PC-3 (cell line): ENCODE measurements around the gene DIPK1C. TPM values are rescaled to one million over a fixed set of nuclear protein-coding genes. Genes with fewer than 3 reads are reported as not detected.

Experiments used
- ATAC-seq: fragments of 200-7000 bp; cut with Tn5 transposase; 2 replicates; pipeline ENCODE4 v1.9.1; 2020; ENCODE audit warnings: mild to moderate bottlenecking, moderate library complexity
- BruUV-seq: library from RNA; stranded (reverse); fragments of 400-500 nt; replicated peaks from 2 replicates; lab custom pipeline; 2021; lab: Mats Ljungman, UMichigan
- CTCF ChIA-PET: fragments of 300-600 bp; sonication (Branson Sonifier 250); formaldehyde crosslinking; loops from one replicate; lab custom pipeline; 2022; ENCODE audit warnings: antibody characterized with exemption; lab: Charles Lee
- POLR2A ChIA-PET: fragments of 300-600 bp; sonication (Branson Sonifier 250); formaldehyde crosslinking; loops from one replicate; lab custom pipeline; 2022; ENCODE audit warnings: antibody characterized with exemption; ENCODE audit not compliant: unreplicated experiment; lab: Charles Lee
- DNase-seq: peaks from one replicate; pipeline ENCODE4 v3.0.0-alpha.2; 2015
- H2AFZ ChIP-seq: fragments of 300-600 bp; sonication (generic); 2 replicates; pipeline ENCODE4 v1.6.0; 2016; ENCODE audit warnings: antibody characterized with exemption, low read length
- H3F3A ChIP-seq: fragments of 300-600 bp; sonication (generic); one replicate; pipeline ENCODE4 v1.6.0; 2017; ENCODE audit warnings: antibody characterized with exemption, low read length, control low read depth, mild to moderate bottlenecking; ENCODE audit not compliant: unreplicated experiment
- H3K27ac ChIP-seq: fragments of 300-600 bp; sonication (generic); 2 replicates; pipeline ENCODE4 v1.5.1; 2016; ENCODE audit warnings: mild to moderate bottlenecking, low read length
- H3K27me3 ChIP-seq: fragments of 300-600 bp; sonication (generic); 2 replicates; pipeline ENCODE4 v1.6.1; 2016; ENCODE audit warnings: low read length, mixed read lengths
- H3K36me3 ChIP-seq: fragments of 300-600 bp; sonication (generic); 2 replicates; pipeline ENCODE4 v1.6.1; 2016; ENCODE audit warnings: low read depth, mixed run types, low read length, mixed read lengths
- H3K4me1 ChIP-seq: fragments of 300-600 bp; sonication (generic); 2 replicates; pipeline ENCODE4 v1.5.1; 2016; ENCODE audit warnings: low read length; ENCODE audit not compliant: insufficient read depth
- H3K4me2 ChIP-seq: fragments of 300-600 bp; sonication (generic); 2 replicates; pipeline ENCODE4 v1.6.0; 2016; ENCODE audit warnings: low read length
- H3K4me3 ChIP-seq: fragments of 300-600 bp; sonication (generic); 2 replicates; pipeline ENCODE4 v1.5.1; 2016; ENCODE audit warnings: mild to moderate bottlenecking, low read length, mixed read lengths
- H3K79me2 ChIP-seq: fragments of 300-600 bp; sonication (generic); 2 replicates; pipeline ENCODE4 v1.6.1; 2017; ENCODE audit warnings: low read length, mixed read lengths
- H3K9ac ChIP-seq: fragments of 300-600 bp; sonication (generic); 2 replicates; pipeline ENCODE4 v1.6.0; 2016; ENCODE audit warnings: mild to moderate bottlenecking, low read length
- H3K9me2 ChIP-seq: fragments of 300-600 bp; sonication (generic); replicated peaks from 2 replicates; pipeline ENCODE4 v1.6.1; 2016; ENCODE audit warnings: mixed run types, low read length, mixed read lengths
- H3K9me3 ChIP-seq: fragments of 300-600 bp; sonication (generic); 2 replicates; pipeline ENCODE4 v1.6.1; 2016; ENCODE audit warnings: low read length, mixed read lengths
- H4K20me1 ChIP-seq: fragments of 300-600 bp; sonication (generic); 2 replicates; pipeline ENCODE4 v1.6.1; 2016; ENCODE audit warnings: low read length, mixed read lengths
- EZH2 ChIP-seq: fragments of 300-600 bp; sonication (generic); IDR thresholded peaks from one replicate; pipeline ENCODE4 v1.6.1; 2017; ENCODE audit warnings: antibody characterized with exemption, mild to moderate bottlenecking, low read length; ENCODE audit not compliant: unreplicated experiment
- EZH2phosphoT487 ChIP-seq: fragments of 300-600 bp; sonication (generic); IDR thresholded peaks from 2 replicates; pipeline ENCODE4 v1.6.1; 2018; ENCODE audit warnings: mild to moderate bottlenecking, antibody characterized with exemption, low read length, borderline replicate concordance
- intact Hi-C: fragments of 100-400 bp; cut with micrococcal nuclease; formaldehyde crosslinking; loops from 2 replicates; pipeline ENCODE4 v1.9.0; 2023
- total RNA-seq: library from RNA; depleted of rRNA; stranded (reverse); fragments of >200 nt; gene quantifications from 2 replicates; pipeline ENCODE4 v1.2.3, GENCODE V29; 2014
- TF ChIP-seq, protein P1 (sequence below): fragments of 300-600 bp; sonication (generic); conservative IDR thresholded peaks from 2 replicates; pipeline ENCODE4 v1.5.1; 2017; ENCODE audit warnings: antibody characterized with exemption, low read depth, mild to moderate bottlenecking, low read length

Gene DIPK1C
- total RNA-seq, 1 experiment from 2014 or later = not detected

DNA sequence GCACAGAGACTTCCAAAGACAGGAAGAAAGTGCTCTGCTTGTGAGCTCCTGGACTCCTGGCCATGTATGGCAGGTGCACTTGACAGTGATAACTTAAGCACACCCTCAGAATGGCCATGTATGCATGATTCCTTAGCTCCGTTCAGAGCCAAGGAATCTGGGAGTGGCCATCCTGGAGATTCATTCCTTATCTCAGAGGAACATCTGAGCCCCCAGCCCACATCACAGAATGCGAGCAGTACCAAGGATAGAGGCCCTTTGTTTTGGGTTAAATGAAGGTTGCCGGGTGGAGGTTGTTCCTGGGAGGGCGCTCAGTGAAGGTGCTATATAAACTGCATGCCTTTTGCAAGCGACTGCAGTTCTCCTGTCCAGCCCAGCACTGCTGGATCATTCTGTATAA is 26.9 kb downstream of the DIPK1C start:
- intact Hi-C loops = loop anchor here (10.0 kb wide), 1 partner anchor 65 kb away; the partner anchor contains the start of gene CNDP2

DNA sequence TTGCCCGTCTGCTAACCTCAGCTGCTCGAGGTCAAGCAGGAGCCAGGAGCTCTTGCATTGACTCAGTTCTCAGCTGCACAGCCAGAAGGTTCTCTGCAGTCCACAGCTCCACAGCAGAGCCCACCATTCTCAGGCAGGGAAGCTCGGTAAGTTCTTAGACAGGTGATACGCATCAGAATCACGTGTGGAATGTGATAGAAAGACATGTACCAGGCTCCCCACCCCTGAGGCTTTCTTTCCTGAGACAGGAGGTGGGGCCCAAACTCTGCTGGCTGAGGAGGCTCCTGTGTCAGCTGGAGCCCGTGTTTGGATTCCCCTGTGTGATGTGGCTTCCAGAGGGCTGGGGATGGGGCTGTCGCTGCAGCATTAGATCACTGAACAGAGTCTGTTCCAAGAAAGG is 28.0 kb downstream of the DIPK1C start:
- CTCF ChIA-PET = interaction anchor here (0.7 kb wide), 1 partner anchor 64 kb away, joined by 3 read pairs; no protein-coding TSS in a partner anchor
- no TSS peak for BruUV-seq
- Histone ChIP-seq H3K4me1 (no peaks in the 10 kb centered on the region), H3K36me3 (no peaks in the 10 kb centered on the region), H3F3A (no peaks in the 10 kb centered on the region), H3K4me3 (no peak overlapping the region), H3K9me3 (no peaks in the 10 kb centered on the region), H2AFZ (no peak overlapping the region), H4K20me1 (no peaks in the 10 kb centered on the region), H3K27ac (no peak overlapping the region), H3K27me3 (peaks cover 65% of the 10 kb centered on the region), H3K9ac (no peak overlapping the region), H3K4me2 (no peak overlapping the region), H3K9me2 (no peaks in the 10 kb centered on the region), H3K79me2 (no peaks in the 10 kb centered on the region)
- ATAC-seq (no peak), DNase-seq (no peak)
- POLR2A ChIA-PET = no interaction called here
- no peak for TF ChIP-seq EZH2
- TF ChIP-seq, protein P1, sequence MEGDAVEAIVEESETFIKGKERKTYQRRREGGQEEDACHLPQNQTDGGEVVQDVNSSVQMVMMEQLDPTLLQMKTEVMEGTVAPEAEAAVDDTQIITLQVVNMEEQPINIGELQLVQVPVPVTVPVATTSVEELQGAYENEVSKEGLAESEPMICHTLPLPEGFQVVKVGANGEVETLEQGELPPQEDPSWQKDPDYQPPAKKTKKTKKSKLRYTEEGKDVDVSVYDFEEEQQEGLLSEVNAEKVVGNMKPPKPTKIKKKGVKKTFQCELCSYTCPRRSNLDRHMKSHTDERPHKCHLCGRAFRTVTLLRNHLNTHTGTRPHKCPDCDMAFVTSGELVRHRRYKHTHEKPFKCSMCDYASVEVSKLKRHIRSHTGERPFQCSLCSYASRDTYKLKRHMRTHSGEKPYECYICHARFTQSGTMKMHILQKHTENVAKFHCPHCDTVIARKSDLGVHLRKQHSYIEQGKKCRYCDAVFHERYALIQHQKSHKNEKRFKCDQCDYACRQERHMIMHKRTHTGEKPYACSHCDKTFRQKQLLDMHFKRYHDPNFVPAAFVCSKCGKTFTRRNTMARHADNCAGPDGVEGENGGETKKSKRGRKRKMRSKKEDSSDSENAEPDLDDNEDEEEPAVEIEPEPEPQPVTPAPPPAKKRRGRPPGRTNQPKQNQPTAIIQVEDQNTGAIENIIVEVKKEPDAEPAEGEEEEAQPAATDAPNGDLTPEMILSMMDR = no peak
- TF ChIP-seq EZH2phosphoT487 = no peak
- intact Hi-C loops = no loop called here

More for the DNA sequence above, 26.9 kb downstream of the DIPK1C start:
- no peaks in the 10 kb centered on the region for H3K79me2 ChIP-seq
- TF ChIP-seq, protein P1 = no peak
- ChIA-PET CTCF (no interaction called here), POLR2A (no interaction called here)
- H3K4me3 ChIP-seq = no peak overlapping the region
- H3K9me3 ChIP-seq = no peaks in the 10 kb centered on the region
- DNase-seq = no peak
- no TSS peak for BruUV-seq
- no peak overlapping the region for H3K9ac ChIP-seq
- no peaks in the 10 kb centered on the region for H3F3A ChIP-seq
- H3K36me3 ChIP-seq = no peaks in the 10 kb centered on the region
- H3K4me1 ChIP-seq = no peaks in the 10 kb centered on the region
- peaks cover 67% of the 10 kb centered on the region for H3K27me3 ChIP-seq
- H4K20me1 ChIP-seq = no peaks in the 10 kb centered on the region
- no peak for ATAC-seq
- no peak overlapping the region for H2AFZ ChIP-seq
- no peak overlapping the region for H3K27ac ChIP-seq
- no peaks in the 10 kb centered on the region for H3K9me2 ChIP-seq
- H3K4me2 ChIP-seq = no peak overlapping the region

DNA sequence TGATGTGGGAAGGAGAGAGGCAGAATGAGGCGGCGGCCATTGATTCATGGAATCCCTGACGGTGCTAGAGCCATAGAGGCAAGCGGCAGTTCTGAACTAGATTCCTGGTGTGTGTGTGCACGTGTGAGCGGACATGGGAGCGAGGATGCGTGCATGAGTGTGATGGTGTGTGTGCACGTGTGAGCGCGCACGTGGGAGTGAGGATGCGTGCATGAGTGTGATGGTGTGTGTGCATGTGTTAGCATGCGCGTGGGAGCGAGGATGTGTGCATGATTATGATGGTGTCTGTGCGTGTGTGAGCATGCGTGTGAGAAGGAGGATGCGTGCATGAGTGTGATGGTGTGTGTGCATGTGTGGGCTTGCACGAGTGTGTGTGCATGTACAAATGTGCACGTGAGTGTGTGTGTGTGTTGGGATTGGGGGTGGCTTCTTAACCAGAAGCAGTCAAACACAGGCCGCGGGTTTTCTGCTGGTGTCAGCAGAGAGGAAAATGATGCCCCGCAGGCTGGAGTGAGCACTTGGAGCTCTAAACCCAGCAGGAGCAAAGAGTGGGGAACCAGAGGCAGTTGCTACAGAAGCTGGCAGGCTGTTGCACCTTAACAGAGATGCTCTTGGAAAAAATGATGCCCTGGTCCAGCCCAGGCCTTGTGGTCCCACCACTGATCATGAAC is 29.5 kb downstream of the DIPK1C start:
- no peak for ATAC-seq
- TF ChIP-seq, protein P1 = no peak
- TF ChIP-seq EZH2 (no peak), EZH2phosphoT487 (no peak)
- POLR2A ChIA-PET = no interaction called here
- H3K4me3 ChIP-seq = no peak overlapping the region
- no peaks in the 10 kb centered on the region for H3K9me3 ChIP-seq
- H3K36me3 ChIP-seq = no peaks in the 10 kb centered on the region
- H4K20me1 ChIP-seq = no peaks in the 10 kb centered on the region
- no peaks in the 10 kb centered on the region for H3K9me2 ChIP-seq
- no peaks in the 10 kb centered on the region for H3F3A ChIP-seq
- H3K79me2 ChIP-seq = no peaks in the 10 kb centered on the region
- H3K27me3 ChIP-seq = peaks cover 65% of the 10 kb centered on the region
- no peak for DNase-seq
- intact Hi-C loops = no loop called here
- no peaks in the 10 kb centered on the region for H3K4me1 ChIP-seq
- CTCF ChIA-PET = no interaction called here
- H3K9ac ChIP-seq = no peak overlapping the region
- no TSS peak for BruUV-seq
- no peak overlapping the region for H3K27ac ChIP-seq
- no peak overlapping the region for H2AFZ ChIP-seq
- H3K4me2 ChIP-seq = no peak overlapping the region
